ENCODE results near the gene IGHMBP2.

DNA sequence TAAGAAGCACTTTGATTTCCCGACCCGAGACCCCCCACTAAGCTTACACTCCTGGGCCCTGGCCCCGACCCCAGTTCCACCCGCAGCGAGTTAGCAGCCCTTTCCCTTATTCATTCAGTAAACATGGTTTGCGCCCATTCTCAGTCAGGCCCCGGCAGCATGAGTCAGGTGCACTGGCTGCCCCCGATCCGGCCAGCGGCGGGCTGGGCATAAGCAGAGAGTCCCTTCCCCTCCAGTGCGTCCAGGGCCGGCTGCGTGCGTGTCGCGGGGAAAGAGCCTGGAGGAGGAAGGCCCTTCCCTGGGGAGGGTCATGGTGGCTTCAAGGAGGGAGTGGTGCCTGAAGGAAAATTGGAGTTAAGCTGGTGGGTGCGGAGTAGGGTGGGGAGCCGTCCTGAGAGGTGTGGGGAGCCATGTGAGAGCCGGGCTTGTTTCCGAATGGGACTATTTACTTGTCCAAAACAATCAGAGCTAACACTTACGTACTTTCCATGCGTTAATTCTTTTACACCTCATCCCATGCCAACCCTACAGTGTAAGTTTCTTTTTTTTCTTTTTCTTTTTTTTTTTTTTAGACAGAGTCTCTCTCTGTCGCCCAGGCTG is 657 bp downstream of the IGHMBP2 start:
- TF ChIP-seq, protein P1, sequence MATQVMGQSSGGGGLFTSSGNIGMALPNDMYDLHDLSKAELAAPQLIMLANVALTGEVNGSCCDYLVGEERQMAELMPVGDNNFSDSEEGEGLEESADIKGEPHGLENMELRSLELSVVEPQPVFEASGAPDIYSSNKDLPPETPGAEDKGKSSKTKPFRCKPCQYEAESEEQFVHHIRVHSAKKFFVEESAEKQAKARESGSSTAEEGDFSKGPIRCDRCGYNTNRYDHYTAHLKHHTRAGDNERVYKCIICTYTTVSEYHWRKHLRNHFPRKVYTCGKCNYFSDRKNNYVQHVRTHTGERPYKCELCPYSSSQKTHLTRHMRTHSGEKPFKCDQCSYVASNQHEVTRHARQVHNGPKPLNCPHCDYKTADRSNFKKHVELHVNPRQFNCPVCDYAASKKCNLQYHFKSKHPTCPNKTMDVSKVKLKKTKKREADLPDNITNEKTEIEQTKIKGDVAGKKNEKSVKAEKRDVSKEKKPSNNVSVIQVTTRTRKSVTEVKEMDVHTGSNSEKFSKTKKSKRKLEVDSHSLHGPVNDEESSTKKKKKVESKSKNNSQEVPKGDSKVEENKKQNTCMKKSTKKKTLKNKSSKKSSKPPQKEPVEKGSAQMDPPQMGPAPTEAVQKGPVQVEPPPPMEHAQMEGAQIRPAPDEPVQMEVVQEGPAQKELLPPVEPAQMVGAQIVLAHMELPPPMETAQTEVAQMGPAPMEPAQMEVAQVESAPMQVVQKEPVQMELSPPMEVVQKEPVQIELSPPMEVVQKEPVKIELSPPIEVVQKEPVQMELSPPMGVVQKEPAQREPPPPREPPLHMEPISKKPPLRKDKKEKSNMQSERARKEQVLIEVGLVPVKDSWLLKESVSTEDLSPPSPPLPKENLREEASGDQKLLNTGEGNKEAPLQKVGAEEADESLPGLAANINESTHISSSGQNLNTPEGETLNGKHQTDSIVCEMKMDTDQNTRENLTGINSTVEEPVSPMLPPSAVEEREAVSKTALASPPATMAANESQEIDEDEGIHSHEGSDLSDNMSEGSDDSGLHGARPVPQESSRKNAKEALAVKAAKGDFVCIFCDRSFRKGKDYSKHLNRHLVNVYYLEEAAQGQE (IDR thresholded peaks at IDR 0.05; ENCODE audit: low read depth): no peak
- TF ChIP-seq FOXM1 (IDR thresholded peaks at IDR 0.05; ENCODE audit: borderline replicate concordance, low read depth): no peak
- TF ChIP-seq EP300 (IDR thresholded peaks at IDR 0.05; ENCODE audit: borderline replicate concordance): no peak
- TF ChIP-seq, protein P2, sequence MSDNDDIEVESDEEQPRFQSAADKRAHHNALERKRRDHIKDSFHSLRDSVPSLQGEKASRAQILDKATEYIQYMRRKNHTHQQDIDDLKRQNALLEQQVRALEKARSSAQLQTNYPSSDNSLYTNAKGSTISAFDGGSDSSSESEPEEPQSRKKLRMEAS (IDR thresholded peaks at IDR 0.05): no peak
- no peak for TF ChIP-seq RAD21 (IDR thresholded peaks at IDR 0.05; ENCODE audit: low read depth)
- no peak for TF ChIP-seq CREB1 (IDR thresholded peaks at IDR 0.05; ENCODE audit: low read depth)

Data from Ishikawa (cell line).